Endothelial cell (in vitro differentiated cells): Measurements from ENCODE around the gene LUZP2. TPM values are rescaled to one million over a fixed set of nuclear protein-coding genes. Genes with fewer than 3 reads are reported as not detected.

ENCODE experiments used
- DNase-seq: peaks from one replicate; pipeline ENCODE4 v3.0.0; 2021; ENCODE audit warnings: low spot score
- H3K27ac Mint-ChIP-seq: one replicate; pipeline ENCODE4 v1.8.0; 2021; ENCODE audit warnings: mixed read lengths, inconsistent platforms; ENCODE audit not compliant: unreplicated experiment
- H3K27me3 Mint-ChIP-seq: one replicate; pipeline ENCODE4 v1.8.0; 2021; ENCODE audit warnings: mild to moderate bottlenecking, moderate library complexity, mixed read lengths, inconsistent platforms; ENCODE audit not compliant: unreplicated experiment
- H3K36me3 Mint-ChIP-seq: one replicate; pipeline ENCODE4 v1.8.0; 2021; ENCODE audit warnings: mild to moderate bottlenecking, low read depth, mixed read lengths, inconsistent platforms; ENCODE audit not compliant: unreplicated experiment
- H3K4me1 Mint-ChIP-seq: one replicate; pipeline ENCODE4 v1.8.0; 2021; ENCODE audit warnings: mild to moderate bottlenecking, mixed read lengths, inconsistent platforms; ENCODE audit not compliant: unreplicated experiment
- H3K4me3 Mint-ChIP-seq: one replicate; pipeline ENCODE4 v1.8.0; 2021; ENCODE audit warnings: mild to moderate bottlenecking, mixed read lengths, inconsistent platforms; ENCODE audit not compliant: unreplicated experiment
- H3K9me3 Mint-ChIP-seq: one replicate; pipeline ENCODE4 v1.8.0; 2021; ENCODE audit warnings: mixed read lengths, inconsistent platforms; ENCODE audit not compliant: unreplicated experiment
- CTCF ChIP-seq: fragments of 200-600 bp; sonication (generic); IDR thresholded peaks from one replicate; pipeline ENCODE4 v1.5.0; 2021; ENCODE audit warnings: antibody characterized with exemption; ENCODE audit not compliant: unreplicated experiment
- total RNA-seq: library from RNA; stranded (reverse); fragmentation: NEBNext Ultra II Directional; extraction: Animal tissue kit (Norgen Biotek cat#: 25700); gene quantifications from one replicate; pipeline ENCODE4 v1.2.1, GENCODE V29; 2021; ENCODE audit not compliant: unreplicated experiment

LUZP2 gene
- total RNA-seq, 1 donor from 2014 or later = 0.10 TPM

GRCh38 chr11:24861440-24861839, 364.6 kb downstream of the LUZP2 start:
- Mint-ChIP-seq H3K27me3 (peaks cover 2% of the 10 kb centered on the region), H3K36me3 (peaks cover 7% of the 10 kb centered on the region), H3K4me1 (no peaks in the 10 kb centered on the region), H3K27ac (no peak overlapping the region), H3K9me3 (no peaks in the 10 kb centered on the region), H3K4me3 (no peak overlapping the region)
- TF ChIP-seq CTCF = no peak
- no peak for DNase-seq

DNA sequence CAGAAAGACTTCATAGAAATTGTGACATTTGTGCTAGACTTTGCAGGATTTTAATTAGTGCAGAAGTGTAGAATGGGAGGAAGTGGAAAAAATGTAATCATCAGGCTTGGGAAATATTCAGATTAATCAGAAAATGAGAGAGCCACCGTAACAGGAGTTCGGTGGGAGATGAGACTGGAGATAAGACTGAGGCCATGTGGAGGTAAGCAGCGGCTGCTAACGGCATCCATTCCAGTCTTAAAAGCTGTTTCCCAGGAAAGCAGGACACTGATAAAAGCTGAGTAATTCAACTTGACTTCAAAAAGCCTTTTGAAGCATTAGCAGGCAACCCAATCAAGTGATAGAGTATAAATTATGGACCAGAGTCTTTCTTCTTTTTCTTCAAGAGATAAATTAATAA, 369.9 kb downstream of the LUZP2 start:
- H3K4me3 Mint-ChIP-seq = no peak overlapping the region
- no peaks in the 10 kb centered on the region for H3K9me3 Mint-ChIP-seq
- no peak overlapping the region for H3K27ac Mint-ChIP-seq
- H3K27me3 Mint-ChIP-seq = no peaks in the 10 kb centered on the region
- no peaks in the 10 kb centered on the region for H3K36me3 Mint-ChIP-seq
- peaks cover 6% of the 10 kb centered on the region for H3K4me1 Mint-ChIP-seq
- no peak for TF ChIP-seq CTCF
- no peak for DNase-seq

GRCh38 chr11:24870048-24870447, 373.2 kb downstream of the LUZP2 start:
- no peak overlapping the region for H3K4me3 Mint-ChIP-seq
- TF ChIP-seq CTCF = no peak
- DNase-seq = no peak
- H3K36me3 Mint-ChIP-seq = no peaks in the 10 kb centered on the region
- peaks cover 6% of the 10 kb centered on the region for H3K4me1 Mint-ChIP-seq
- no peak overlapping the region for H3K27ac Mint-ChIP-seq
- no peaks in the 10 kb centered on the region for H3K9me3 Mint-ChIP-seq
- no peaks in the 10 kb centered on the region for H3K27me3 Mint-ChIP-seq

- TF ChIP-seq CTCF = no peak
- Mint-ChIP-seq H3K9me3 (no peaks in the 10 kb centered on the region), H3K4me1 (peaks cover 6% of the 10 kb centered on the region), H3K27ac (no peak overlapping the region), H3K36me3 (no peaks in the 10 kb centered on the region), H3K4me3 (no peak overlapping the region), H3K27me3 (no peaks in the 10 kb centered on the region)
- no peak for DNase-seq
Observed at GRCh38 chr11:24872186-24872585, 375.3 kb downstream of the LUZP2 start.

DNA sequence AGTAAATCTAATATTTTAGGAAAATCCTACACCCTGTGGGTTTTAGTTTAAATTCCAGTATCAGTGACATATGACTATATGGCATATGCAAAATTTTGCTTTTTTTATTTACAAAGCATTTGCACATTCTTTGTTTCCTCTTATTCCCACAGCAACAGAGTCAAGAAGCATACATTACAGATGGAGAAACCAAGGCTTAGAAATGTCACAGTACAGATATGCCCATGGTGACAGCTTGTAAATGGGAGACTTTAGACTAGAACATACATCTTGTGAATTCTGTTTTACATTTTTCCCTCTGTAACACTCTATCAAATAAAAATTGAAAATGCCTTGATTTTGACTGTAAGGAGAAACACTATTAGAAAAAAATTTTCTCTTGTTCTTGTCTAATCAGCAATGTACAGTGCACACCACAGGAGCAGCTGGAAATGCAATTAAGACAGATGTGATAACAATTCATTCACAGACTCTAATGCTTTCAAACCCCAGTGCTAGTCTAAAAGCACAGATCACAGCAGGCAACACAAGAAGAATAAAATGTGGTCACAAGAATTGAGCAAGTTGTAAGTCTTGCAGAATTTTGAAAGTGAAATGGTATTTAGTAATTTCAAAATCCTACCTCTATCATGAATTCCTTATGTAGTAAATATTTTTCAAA, 375.9 kb downstream of the LUZP2 start:
- no peak for TF ChIP-seq CTCF
- DNase-seq = no peak
- no peak overlapping the region for H3K27ac Mint-ChIP-seq
- no peaks in the 10 kb centered on the region for H3K27me3 Mint-ChIP-seq
- no peak overlapping the region for H3K4me3 Mint-ChIP-seq
- H3K4me1 Mint-ChIP-seq = peaks cover 6% of the 10 kb centered on the region
- H3K9me3 Mint-ChIP-seq = no peaks in the 10 kb centered on the region
- no peaks in the 10 kb centered on the region for H3K36me3 Mint-ChIP-seq
